ENCODE results near the gene CCNL2.

DNA sequence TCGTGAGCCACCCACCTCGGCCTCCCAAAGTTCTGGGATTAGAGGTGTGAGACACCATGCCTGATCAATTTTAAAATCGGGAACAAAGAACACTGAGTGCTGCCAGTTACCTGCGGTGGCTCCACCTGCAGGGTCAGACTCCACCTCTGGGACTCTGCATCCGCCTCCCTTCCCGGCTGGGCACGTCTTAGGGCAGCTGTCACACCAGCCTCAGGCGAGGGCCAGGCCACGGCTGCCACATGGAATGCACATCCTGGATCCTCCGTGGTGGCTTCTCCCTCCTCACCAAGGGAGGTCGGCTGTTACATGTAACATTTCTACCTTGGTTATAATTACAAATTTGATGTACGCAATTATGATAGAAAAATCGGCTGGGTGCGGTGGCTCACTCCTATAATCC lies 34.9 kb downstream of the CCNL2 start:
- TF ChIP-seq, protein P1, sequence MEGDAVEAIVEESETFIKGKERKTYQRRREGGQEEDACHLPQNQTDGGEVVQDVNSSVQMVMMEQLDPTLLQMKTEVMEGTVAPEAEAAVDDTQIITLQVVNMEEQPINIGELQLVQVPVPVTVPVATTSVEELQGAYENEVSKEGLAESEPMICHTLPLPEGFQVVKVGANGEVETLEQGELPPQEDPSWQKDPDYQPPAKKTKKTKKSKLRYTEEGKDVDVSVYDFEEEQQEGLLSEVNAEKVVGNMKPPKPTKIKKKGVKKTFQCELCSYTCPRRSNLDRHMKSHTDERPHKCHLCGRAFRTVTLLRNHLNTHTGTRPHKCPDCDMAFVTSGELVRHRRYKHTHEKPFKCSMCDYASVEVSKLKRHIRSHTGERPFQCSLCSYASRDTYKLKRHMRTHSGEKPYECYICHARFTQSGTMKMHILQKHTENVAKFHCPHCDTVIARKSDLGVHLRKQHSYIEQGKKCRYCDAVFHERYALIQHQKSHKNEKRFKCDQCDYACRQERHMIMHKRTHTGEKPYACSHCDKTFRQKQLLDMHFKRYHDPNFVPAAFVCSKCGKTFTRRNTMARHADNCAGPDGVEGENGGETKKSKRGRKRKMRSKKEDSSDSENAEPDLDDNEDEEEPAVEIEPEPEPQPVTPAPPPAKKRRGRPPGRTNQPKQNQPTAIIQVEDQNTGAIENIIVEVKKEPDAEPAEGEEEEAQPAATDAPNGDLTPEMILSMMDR (IDR thresholded peaks at IDR 0.05), result no peak
- TF ChIP-seq POLR2A (IDR thresholded peaks at IDR 0.05) (no peak), EP300 (IDR thresholded peaks at IDR 0.05) (no peak)
